DLD1 (cell line): Measurements from ENCODE around the gene LRCH3.
"Not testable (repeated sequence)": the region's sequence is repeated elsewhere in the genome, so short reads cannot be mapped to it uniquely, and the experiment has no call there.

Experiments
- in situ Hi-C: cut with HindIII; loops from 2 replicates; pipeline ENCODE4 v1.10.0; 2017; ENCODE audit warnings: low sequenced_read_pairs

Gene LRCH3

DNA sequence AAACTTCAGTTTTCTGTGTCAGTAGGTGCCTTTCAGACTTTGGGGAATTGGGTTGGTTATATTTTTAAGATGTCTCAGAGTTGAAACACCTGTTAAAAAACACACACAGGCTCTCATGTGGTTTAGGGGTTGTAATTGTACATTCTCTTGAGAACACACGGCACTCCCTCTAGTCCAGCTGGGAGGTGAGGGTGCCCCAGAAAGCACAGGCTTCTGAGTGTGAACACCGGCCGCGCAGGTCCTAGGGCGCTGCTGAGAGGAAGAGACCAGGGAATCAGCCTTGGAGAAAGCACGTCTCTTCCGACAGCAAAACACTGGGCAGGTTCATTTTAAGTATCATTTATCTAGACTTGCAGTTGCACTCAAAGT, 90.9 kb downstream of the LRCH3 start:
- in situ Hi-C loops = no loop called here

DNA sequence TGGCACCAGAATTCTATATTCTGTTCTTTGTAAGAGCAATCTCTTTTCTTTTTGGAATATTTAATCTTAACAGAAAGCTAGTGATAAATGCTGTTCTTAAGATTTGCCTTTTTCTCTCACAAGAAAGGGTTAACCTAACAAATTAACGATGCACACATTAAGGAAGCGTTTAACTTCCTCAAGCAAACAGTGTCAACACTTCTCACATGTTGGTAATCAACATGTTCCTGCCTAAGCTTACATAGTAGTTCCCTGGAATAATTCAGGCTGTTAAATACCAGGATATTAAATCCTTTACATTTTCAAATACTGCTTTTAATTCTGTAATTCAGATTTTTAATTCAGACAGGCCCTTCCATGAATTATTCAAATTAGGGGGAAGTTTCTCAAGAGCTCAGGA, 91.5 kb downstream of the LRCH3 start:
- in situ Hi-C loops = no loop called here

DNA sequence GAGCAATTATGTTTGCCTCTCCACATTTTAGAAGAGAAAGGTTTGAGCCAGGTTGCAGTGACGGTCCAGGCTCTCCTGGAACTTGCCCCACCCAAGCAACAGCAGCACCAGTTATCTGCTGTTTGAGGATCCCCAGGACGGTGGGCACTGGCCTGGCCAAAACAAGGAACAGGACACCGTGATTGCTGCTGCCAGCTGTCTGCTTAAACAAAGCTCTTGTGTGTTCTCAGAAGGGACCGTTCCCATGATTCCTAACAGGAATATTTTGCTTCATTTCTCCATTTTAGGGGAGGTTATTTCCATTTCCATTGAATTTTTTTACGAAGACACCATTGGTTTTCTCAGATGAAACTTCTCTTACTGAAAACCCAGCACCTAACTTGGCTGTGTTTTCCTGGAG, 92.5 kb downstream of the LRCH3 start:
- in situ Hi-C loops = no loop called here

DNA sequence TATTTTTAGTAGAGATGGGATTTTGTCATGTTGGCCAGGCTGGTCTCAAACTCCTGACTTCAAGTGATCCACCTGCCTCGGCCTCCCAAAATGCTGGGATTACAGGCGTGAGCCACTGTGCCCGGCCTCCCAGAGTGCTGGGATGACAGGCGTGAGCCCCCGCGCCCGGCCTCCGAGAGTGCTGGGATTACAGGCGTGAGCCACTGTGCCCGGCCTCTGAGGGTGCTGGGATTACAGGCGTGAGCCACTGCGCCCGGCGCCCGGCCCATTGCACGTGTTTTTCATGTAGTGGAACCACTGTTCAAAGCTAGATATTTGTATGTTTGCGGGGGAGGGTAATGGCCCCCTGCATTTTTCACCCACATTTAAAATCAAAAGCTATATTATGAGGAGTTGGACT, 93.3 kb downstream of the LRCH3 start:
- in situ Hi-C loops = not testable (repeated sequence)

- in situ Hi-C loops = not testable (repeated sequence)
These were observed 95.0 kb downstream of the LRCH3 start for GRCh38 chr3:197886052-197886451.

DNA sequence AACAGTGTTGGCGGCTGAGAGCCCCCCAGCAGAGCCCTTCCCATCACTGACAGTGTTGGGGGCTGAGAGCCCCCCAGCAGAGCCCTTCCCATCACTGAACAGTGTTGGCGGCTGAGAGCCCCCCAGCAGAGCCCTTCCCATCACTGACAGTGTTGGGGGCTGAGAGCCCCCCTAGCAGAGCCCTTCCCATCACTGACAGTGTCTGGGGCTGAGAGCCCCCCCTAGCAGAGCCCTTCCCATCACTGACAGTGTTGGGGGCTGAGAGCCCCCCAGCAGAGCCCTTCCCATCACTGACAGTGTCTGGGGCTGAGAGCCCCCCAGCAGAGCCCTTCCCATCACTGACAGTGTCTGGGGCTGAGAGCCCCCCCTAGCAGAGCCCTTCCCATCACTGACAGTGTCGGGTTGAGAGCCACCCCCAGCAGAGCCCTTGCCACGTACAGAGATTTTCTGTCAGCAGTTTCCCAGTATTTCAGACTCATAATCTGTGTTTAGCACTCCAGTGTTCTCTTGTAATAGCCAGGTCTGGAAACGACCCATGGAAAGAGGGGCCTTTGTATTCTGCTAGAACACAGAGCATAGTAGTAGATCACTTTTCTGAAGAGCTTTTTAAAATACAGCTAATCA, 96.5 kb downstream of the LRCH3 start:
- in situ Hi-C loops = not testable (repeated sequence)

DNA sequence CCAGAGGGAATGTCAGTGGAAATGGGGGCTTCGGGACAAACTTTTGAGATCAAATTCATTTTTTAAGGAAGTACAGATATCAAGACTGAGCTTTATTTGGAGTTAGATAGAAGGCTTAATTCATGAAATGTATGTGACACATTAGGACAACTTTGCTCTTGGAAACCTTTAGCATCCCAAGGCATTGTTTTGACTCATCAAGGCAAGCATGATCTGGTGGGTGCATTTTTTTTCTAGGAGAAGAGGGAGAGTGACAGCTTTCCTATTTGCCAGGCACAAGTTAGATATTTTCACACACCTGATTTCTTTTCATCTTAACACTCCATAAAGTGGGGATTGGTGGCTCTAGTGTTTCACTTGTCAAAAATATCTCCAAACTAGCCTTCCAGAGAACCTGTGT, 97.5 kb downstream of the LRCH3 start:
- in situ Hi-C loops = no loop called here

DNA sequence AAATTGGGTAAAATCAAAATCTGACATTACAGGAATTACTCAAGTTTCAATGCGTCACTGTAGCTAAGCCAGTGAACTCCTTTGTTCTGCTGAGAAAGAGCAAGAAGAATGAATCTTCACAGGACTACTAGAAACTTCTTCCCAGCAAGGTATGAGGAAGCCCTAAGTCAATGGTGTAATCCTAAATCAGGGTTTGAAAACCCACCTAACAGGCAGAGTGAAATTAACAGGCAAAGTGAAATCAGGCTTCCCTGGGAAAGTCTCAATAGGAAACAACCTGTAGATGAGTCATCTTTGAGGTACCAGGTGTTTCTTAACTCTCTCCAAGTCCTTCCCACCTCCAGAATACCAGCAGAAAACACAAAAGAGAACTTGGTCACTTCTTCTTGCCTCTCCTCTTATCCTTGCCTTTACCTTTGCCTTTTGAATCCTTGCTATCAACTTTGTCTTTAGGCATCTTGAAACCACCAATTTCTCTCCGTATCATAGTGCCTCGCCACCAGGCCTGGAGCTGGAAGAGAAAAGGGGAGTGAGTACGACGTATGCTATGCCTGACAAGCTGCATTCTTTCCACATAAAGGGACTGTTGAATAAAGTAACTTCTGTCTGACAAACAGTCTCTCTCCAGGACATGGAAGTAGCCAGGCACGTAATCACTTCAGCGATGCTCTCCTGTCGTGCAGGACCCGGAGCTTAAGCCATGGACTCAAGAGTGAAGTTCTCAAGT, 98.3 kb downstream of the LRCH3 start:
- in situ Hi-C loops = no loop called here

DNA sequence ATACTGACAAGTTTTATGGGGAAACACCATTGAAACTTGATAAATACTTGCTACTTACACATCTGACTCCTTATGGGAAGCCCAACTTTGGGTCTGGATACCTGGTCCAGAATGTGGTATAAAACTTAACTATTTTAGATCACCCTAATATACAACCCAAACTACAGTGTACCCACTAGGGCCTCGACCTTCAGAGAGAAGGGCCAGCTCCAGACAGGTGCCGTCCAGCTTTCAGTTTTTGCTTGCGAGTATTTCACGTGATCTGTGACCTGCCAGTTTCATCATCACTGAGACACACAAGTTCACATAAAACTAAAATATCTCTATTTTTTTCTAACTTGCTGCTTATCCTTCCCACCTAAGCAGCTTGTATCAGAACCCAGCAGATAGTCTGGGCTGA, 99.6 kb downstream of the LRCH3 start:
- in situ Hi-C loops = no loop called here

GRCh38 chr3:197892162-197892561, 101.1 kb downstream of the LRCH3 start:
- in situ Hi-C loops = no loop called here

- in situ Hi-C loops = no loop called here
These were observed 105.4 kb downstream of the LRCH3 start for GRCh38 chr3:197896421-197896820.

DNA sequence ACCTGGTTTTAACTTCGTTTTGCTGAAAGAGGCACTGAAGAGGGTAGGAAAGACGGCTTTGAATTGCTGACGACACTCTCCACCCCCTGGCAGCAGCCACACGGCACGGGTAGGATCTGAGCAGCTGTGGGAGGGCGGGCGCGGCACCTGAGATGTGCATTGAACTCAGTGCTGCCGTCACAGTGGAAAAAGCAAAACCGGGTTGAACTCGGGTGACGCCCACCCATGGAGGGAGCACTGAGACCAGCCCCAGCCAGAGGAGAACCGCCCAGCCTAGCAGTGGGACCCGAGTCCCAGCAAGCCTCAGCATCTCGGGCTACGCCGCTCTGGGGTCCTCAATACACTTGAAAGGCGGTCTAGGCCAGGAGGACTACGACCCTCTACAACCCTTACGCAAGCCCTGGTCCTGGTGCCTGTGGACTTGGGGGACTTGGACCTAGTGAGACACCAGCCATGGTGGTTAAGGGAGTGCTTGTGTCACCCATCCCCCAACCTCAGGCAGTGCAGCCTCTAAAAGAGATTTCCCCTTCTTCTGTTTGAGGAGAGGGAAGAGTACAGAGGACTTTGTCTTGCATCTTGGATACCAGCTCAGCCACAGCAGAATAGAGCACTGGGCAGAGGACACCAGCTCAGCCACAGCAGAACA, 108.9 kb downstream of the LRCH3 start:
- in situ Hi-C loops = no loop called here

- in situ Hi-C loops = no loop called here
These were observed 110.6 kb downstream of the LRCH3 start for GRCh38 chr3:197901626-197902025.

GRCh38 chr3:197906023-197906849, 115.2 kb downstream of the LRCH3 start:
- in situ Hi-C loops = no loop called here

DNA sequence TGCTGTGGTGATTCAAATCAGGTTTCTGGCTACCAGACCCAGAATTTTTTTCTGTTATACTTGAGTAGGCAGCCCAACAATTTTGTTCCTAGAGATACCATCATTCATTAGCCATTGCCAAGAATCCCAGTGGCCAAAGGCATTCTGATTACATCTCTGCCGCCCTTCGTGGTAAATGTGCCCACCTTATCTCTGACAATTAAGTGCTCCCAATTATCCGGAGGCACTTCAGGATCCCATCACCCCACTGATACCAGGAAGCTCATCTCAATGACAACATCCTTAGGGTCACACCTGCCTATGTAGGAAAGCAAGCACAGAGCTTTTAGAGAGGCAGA, 115.8 kb downstream of the LRCH3 start:
- in situ Hi-C loops = no loop called here

GRCh38 chr3:197907196-197907595, 116.1 kb downstream of the LRCH3 start:
- in situ Hi-C loops = no loop called here

DNA sequence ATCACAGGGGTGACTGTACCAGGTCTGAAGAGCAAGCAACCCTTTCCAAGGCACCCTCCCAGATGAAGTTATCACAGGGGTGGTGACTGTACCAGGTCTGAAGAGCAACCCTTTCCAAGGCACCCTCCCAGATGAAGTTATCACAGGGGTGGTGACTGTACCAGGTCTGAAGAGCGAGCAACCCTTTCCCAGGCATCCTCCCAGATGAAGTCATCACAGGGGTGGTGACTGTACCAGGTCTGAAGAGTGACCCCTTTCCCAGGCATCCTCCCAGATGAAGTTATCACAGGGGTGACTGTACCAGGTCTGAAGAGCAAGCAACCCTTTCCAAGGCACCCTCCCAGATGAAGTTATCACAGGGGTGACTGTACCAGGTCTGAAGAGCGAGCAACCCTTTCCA, 117.5 kb downstream of the LRCH3 start:
- in situ Hi-C loops = not testable (repeated sequence)

DNA sequence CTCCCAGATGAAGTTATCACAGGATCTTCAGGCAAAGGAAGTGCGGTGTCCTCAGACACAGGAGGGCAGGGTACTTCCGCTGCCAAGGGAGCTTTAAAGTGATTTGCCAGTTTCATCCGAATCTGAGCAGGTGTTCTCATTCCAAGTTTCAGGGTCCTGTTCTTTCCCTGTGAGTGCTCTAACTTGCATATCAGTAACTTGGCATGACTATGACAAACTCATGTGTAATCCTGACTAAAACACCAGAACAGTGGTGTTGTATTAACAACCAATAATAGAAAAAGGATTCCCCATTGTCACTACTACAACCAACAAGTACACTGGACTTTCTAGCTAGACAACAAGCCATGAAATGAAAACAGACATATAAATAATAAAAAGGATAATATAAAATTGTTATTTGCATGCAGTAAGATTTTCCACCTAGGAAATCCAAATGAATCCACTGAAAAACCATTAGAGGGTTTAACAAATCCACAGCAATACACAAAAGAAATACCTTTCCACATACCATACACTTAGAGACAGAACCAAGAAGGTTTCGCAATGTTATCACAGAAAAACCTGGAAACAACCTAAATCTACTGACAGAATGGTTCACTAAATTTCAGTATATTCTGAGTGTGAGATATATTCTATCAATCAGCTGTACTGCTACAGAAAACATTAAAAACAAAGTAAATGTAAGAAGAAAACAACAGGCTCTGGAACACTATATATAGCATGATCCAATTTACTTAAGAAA, 118.1 kb downstream of the LRCH3 start:
- in situ Hi-C loops = no loop called here

- in situ Hi-C loops = no loop called here
These were observed 121.9 kb downstream of the LRCH3 start for GRCh38 chr3:197912741-197913476.
